Sigmoid colon (tissue), 7 donors: Measurements from ENCODE around the gene TOGARAM2. TPM values are rescaled to one million over a fixed set of nuclear protein-coding genes. Genes with fewer than 3 reads are reported as not detected.

Experiments
- DNase-seq: peaks from one replicate; pipeline ENCODE4 v3.0.0-alpha.2; 2019
- H3K27ac ChIP-seq, 4 donors: fragments of 200-600 bp; sonication (generic); one replicate each; pipeline ENCODE4 v1.5.1; 2016 to 2019; ENCODE audit warnings: mild to moderate bottlenecking in 1 of 4
- H3K27me3 ChIP-seq, 3 donors: fragments of 200-600 bp; sonication (generic); one replicate each; pipeline ENCODE4 v1.5.1; 2019; ENCODE audit warnings: mild to moderate bottlenecking in 1 of 3
- H3K36me3 ChIP-seq, 4 donors: fragments of 200-600 bp; sonication (generic); one replicate each; pipeline ENCODE4 v1.5.1; 2016 to 2019
- H3K4me1 ChIP-seq, 4 donors: fragments of 200-600 bp; sonication (generic); one replicate each; pipeline ENCODE4 v1.5.1; 2017 to 2019
- H3K4me3 ChIP-seq, 4 donors: fragments of 200-600 bp; sonication (generic); one replicate each; pipeline ENCODE4 v1.5.1; 2017 to 2019; ENCODE audit warnings: mild to moderate bottlenecking in 2 of 4, moderate library complexity in 1 of 4
- H3K9me3 ChIP-seq, 4 donors: fragments of 200-600 bp in 3 of 4; sonication (generic) in 3 of 4; one replicate each; pipeline versions ENCODE4 v1.5.1 to v1.6.1; 2013 to 2019
- CTCF ChIP-seq, 4 experiments: fragments of 450-650 bp in 3 of 4; fragments of 200-600 bp in 1 of 4; IDR thresholded peaks; one replicate each; pipeline ENCODE4 v1.5.1; 2016 to 2019; ENCODE audit warnings: antibody characterized with exemption in 4 of 4, mild to moderate bottlenecking in 3 of 4, moderate library complexity in 2 of 4
- EP300 ChIP-seq, 4 donors: sonication (generic); formaldehyde crosslinking; IDR thresholded peaks; one replicate each; pipeline ENCODE4 v1.6.1; 2017; ENCODE audit warnings: antibody characterized with exemption in 4 of 4
- POLR2A ChIP-seq, 2 donors: fragments of 450-650 bp; IDR thresholded peaks; one replicate each; pipeline ENCODE4 v1.6.1; 2016; ENCODE audit warnings: antibody characterized with exemption in 2 of 2, mild to moderate bottlenecking in 2 of 2, moderate library complexity in 2 of 2
- POLR2AphosphoS5 ChIP-seq, 4 donors: sonication (generic); formaldehyde crosslinking; IDR thresholded peaks; one replicate each; pipeline ENCODE4 v1.6.1; 2017; ENCODE audit warnings: antibody characterized with exemption in 4 of 4
- WGBS, 2 donors: extraction: QIAGEN DNeasy Blood & Tissue Kit; methylation state at CpG; one replicate each; pipeline ENCODE4 v1.1.7; 2013; 5-methylcytosine and 5-hydroxymethylcytosine counted together
- intact Hi-C: fragments of 100-400 bp; cut with DNase I; formaldehyde crosslinking; loops from one replicate; pipeline ENCODE4 v1.15.1; 2023
- polyA plus RNA-seq, 3 donors: library from polyadenylated mRNA; stranded (reverse); fragments of 200-250 nt; gene quantifications; one replicate each; pipeline ENCODE4 v1.2.3, GENCODE V29; 2013
- total RNA-seq, 4 donors: library from RNA; depleted of rRNA; stranded (reverse); fragments of >200 nt; gene quantifications; one replicate each; pipeline ENCODE4 v1.1.0, GENCODE V29; 2016
- donor health status: healthy with polysubstance abuse.
- donor health status: Bipolar disorder and iron deficiency.
- donor health status: healthy.

Gene TOGARAM2
- total and polyA plus RNA-seq, 7 donors, result 0.23 to 3.2 (median 0.82) TPM; not detected in 2

- no peak for TF ChIP-seq EP300 (IDR thresholded peaks at IDR 0.05)
- TF ChIP-seq POLR2A (IDR thresholded peaks at IDR 0.05), result no peak
- TF ChIP-seq CTCF (IDR thresholded peaks at IDR 0.05), result no peak
- no peak for TF ChIP-seq POLR2AphosphoS5 (IDR thresholded peaks at IDR 0.05)
- no peaks in the 10 kb centered on the region for H3K36me3 ChIP-seq
- intact Hi-C loops, result no loop called here
- no peaks in the 10 kb centered on the region for H3K9me3 ChIP-seq
- DNase-seq, result no peak
- peak overlapping the region in 1 of 4 donors; percentile 7 for H3K27ac ChIP-seq
- H3K27me3 ChIP-seq, result no peaks in the 10 kb centered on the region
- 79 to 83% methylated on average over 17 of the region's 17 CpGs for WGBS, 2 donors
- H3K4me1 ChIP-seq, result peaks cover 0 to 28% (median 20%) of the 10 kb centered on the region in 4 donors
- H3K4me3 ChIP-seq, result no peak overlapping the region
Observed at GRCh38 chr2:29015701-29016470, 34.8 kb downstream of the TOGARAM2 start.

DNA sequence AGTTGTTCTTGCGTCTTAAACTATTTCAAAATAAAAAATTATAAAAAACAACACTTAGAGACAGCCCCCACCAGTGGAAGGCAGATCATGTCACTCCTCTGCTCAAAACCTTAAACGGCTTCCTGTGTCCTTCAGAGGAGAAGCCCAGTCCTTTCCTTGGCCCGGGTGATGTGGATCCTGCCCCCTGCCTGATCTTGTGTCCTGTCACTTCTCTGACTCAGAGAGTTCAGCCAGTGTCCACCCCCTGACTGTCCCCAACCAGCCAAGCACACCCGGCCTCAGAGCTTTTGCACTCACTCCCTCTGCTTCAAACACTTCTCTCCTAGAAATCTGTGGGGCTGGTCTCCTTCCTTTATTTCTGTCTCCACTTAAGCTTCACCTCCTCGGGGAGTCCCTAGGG is 35.4 kb downstream of the TOGARAM2 start:
- 60 to 69% methylated on average over 5 of the region's 5 CpGs for WGBS, 2 donors
- H3K27ac ChIP-seq, result peak overlapping the region in 1 of 4 donors; percentile 7
- H3K36me3 ChIP-seq, result no peaks in the 10 kb centered on the region
- no peaks in the 10 kb centered on the region for H3K9me3 ChIP-seq
- peaks cover 0 to 22% (median 14%) of the 10 kb centered on the region in 4 donors for H3K4me1 ChIP-seq
- H3K4me3 ChIP-seq, result no peak overlapping the region
- H3K27me3 ChIP-seq, result no peaks in the 10 kb centered on the region
- no peak for DNase-seq
- intact Hi-C loops, result no loop called here
- TF ChIP-seq POLR2A (IDR thresholded peaks at IDR 0.05), result no peak
- TF ChIP-seq CTCF (IDR thresholded peaks at IDR 0.05), result no peak
- TF ChIP-seq EP300 (IDR thresholded peaks at IDR 0.05), result no peak
- TF ChIP-seq POLR2AphosphoS5 (IDR thresholded peaks at IDR 0.05), result no peak

- TF ChIP-seq POLR2AphosphoS5 (IDR thresholded peaks at IDR 0.05) (no peak), CTCF (IDR thresholded peaks at IDR 0.05) (no peak), EP300 (IDR thresholded peaks at IDR 0.05) (no peak), POLR2A (IDR thresholded peaks at IDR 0.05) (no peak)
Observed at GRCh38 chr2:29017716-29018435, 36.8 kb downstream of the TOGARAM2 start.

DNA sequence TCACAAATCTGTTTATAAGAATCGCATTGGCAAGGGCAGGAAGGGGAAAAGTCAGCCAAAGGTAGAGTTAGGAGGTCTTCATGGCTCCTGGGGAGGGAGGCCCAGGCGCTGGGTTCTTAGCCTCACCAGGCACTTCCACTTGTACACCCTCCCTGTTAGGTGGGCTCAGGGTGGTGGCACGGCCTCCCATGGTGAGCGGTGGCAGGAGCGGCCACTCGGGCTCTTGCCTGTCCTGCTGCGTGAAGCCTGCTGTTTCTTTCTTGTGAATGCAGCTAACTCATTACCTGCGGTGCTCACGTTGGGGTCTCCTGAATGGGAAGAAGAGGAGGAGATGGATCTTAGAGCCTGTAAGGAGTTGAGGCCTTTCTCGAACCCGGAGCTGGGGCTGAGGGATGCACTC is 40.8 kb downstream of the TOGARAM2 start:
- intact Hi-C loops, result no loop called here
- 89% methylated on average over 11 of the region's 11 CpGs for whole genome bisulfite sequencing, 2 donors

More at GRCh38 chr2:29017716-29018435, 36.8 kb downstream of the TOGARAM2 start:
- intact Hi-C loops, result no loop called here
- Histone ChIP-seq H3K4me1 (peaks cover 0 to 8% (median under 1%) of the 10 kb centered on the region in 4 donors), H3K27me3 (no peaks in the 10 kb centered on the region), H3K27ac (no peak overlapping the region), H3K9me3 (no peaks in the 10 kb centered on the region), H3K4me3 (no peak overlapping the region), H3K36me3 (no peaks in the 10 kb centered on the region)
- no peak for DNase-seq
- 87 to 90% methylated on average over 19 of the region's 19 CpGs for WGBS, 2 donors

More for the DNA sequence above, 40.8 kb downstream of the TOGARAM2 start:
- Histone ChIP-seq H3K36me3 (no peaks in the 10 kb centered on the region), H3K9me3 (no peaks in the 10 kb centered on the region), H3K27ac (no peak overlapping the region), H3K4me1 (no peaks in the 10 kb centered on the region), H3K27me3 (no peaks in the 10 kb centered on the region), H3K4me3 (no peak overlapping the region)
- TF ChIP-seq EP300 (IDR thresholded peaks at IDR 0.05) (no peak), POLR2AphosphoS5 (IDR thresholded peaks at IDR 0.05) (no peak), CTCF (IDR thresholded peaks at IDR 0.05) (no peak), POLR2A (IDR thresholded peaks at IDR 0.05) (no peak)
- DNase-seq, result peak; percentile 35
